ENCODE measurements around the gene GDI1.

DNA sequence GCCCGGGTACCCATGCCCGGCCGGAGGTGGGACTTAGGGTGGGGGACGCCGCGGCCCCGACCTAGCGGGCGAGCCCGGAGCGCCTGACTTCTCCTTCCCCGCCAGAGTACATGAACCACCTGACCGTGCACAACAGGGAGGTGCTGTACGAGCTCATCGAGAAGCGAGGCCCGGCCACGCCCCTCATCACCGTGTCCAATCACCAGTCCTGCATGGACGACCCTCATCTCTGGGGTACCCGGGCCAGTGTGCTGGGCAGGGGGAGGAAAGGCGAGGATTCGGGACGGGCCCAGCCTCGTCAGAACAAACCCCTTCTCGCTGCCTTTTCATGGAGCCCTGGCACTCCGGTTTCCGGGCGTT is 25.0 kb upstream of the GDI1 start:
- TF ChIP-seq, protein P1, sequence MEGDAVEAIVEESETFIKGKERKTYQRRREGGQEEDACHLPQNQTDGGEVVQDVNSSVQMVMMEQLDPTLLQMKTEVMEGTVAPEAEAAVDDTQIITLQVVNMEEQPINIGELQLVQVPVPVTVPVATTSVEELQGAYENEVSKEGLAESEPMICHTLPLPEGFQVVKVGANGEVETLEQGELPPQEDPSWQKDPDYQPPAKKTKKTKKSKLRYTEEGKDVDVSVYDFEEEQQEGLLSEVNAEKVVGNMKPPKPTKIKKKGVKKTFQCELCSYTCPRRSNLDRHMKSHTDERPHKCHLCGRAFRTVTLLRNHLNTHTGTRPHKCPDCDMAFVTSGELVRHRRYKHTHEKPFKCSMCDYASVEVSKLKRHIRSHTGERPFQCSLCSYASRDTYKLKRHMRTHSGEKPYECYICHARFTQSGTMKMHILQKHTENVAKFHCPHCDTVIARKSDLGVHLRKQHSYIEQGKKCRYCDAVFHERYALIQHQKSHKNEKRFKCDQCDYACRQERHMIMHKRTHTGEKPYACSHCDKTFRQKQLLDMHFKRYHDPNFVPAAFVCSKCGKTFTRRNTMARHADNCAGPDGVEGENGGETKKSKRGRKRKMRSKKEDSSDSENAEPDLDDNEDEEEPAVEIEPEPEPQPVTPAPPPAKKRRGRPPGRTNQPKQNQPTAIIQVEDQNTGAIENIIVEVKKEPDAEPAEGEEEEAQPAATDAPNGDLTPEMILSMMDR (IDR thresholded peaks at IDR 0.05): no peak
- peak; percentile 21 for TF ChIP-seq POLR2A (IDR thresholded peaks at IDR 0.05)
